ENCODE data around the gene GRB14. TPM values are rescaled to one million over a fixed set of nuclear protein-coding genes. Genes with fewer than 3 reads are reported as not detected.

Gene GRB14
- total and polyA plus RNA-seq, 2 of the 13 experiments (the other 11 are each of a cell fraction or from before 2014, with no cell fraction given): 4.6 to 5.8 TPM

- TF ChIP-seq ZNF281 (CRISPR knock-in tag; IDR thresholded peaks at IDR 0.05; ENCODE audit: borderline replicate concordance): no peak
- no peak for TF ChIP-seq NFE2L1 (CRISPR knock-in tag; IDR thresholded peaks at IDR 0.05; ENCODE audit: borderline replicate concordance)
- TF ChIP-seq KLF15 (CRISPR knock-in tag; IDR thresholded peaks at IDR 0.05; ENCODE audit: borderline replicate concordance): no peak
These were observed 55.9 kb downstream of the GRB14 start (continued) for GRCh38 chr2:164565359-164565758.

GRCh38 chr2:164562666-164563065 lies 58.6 kb downstream of the GRB14 start:
- DNase-seq (ENCODE audit: low spot score) (no peak), FAIRE-seq (no peak), ATAC-seq (no peak)
- H3K36me3 ChIP-seq (replicated peaks in 1 of 2; ENCODE audit: control insufficient read depth in 1 of 2, insufficient read depth in 2 of 2, low read length in 2 of 2): no peaks in the 10 kb centered on the region
- TF ChIP-seq KMT2A (CRISPR knock-in tag; IDR thresholded peaks at IDR 0.05): no peak
- no peak for TF ChIP-seq MAFK (conservative IDR thresholded peaks at IDR 0.05 in 1 of 2, IDR thresholded peaks at IDR 0.05 in 1 of 2; ENCODE audit: low read length in 2 of 2)
- TF ChIP-seq ESRRA (CRISPR knock-in tag; IDR thresholded peaks at IDR 0.05; ENCODE audit: low read depth): no peak
- no peak for TF ChIP-seq SNAI1 (CRISPR knock-in tag; IDR thresholded peaks at IDR 0.05; ENCODE audit: borderline replicate concordance)
- no peak for TF ChIP-seq ZSCAN21 (CRISPR knock-in tag; IDR thresholded peaks at IDR 0.05; ENCODE audit: borderline replicate concordance)
- TF ChIP-seq SNAPC5 (CRISPR knock-in tag; IDR thresholded peaks at IDR 0.05; ENCODE audit: borderline replicate concordance): no peak
- in situ Hi-C loops (cut with HindIII; ENCODE audit: extremely low pct_ligation_motif_present, low pct_unique_long_range_greater_than_20kb) (no loop called here), intact Hi-C loops (cut with micrococcal nuclease; ENCODE audit: unreplicated experiment) (loop anchor here (10.0 kb wide), 1 partner anchor 352 kb away; no protein-coding TSS in a partner anchor)
- H3K4me2 ChIP-seq (ENCODE audit: low read depth, low read length): no peak overlapping the region
- no peaks in the 10 kb centered on the region for H3K79me2 ChIP-seq (ENCODE audit: insufficient read depth, low read length)
- no peak overlapping the region for H2AFZ ChIP-seq (ENCODE audit: low read length)
- BruUV-seq (replicated peaks): no TSS peak
- ChIA-PET CTCF (ENCODE audit: low intra/inter-chr PET ratio, low total read pairs) (interaction anchor here (7.1 kb wide), 1 partner anchor 37 kb away, joined by 166 read pairs; no protein-coding TSS in a partner anchor), POLR2A (no interaction called here)
- H3K27ac ChIP-seq (ENCODE audit: extremely low read length, insufficient read depth, low read length): no peak overlapping the region
- H4K20me1 ChIP-seq (ENCODE audit: insufficient read depth, low read length): no peaks in the 10 kb centered on the region
- no peaks in the 10 kb centered on the region for H3K9me3 ChIP-seq (ENCODE audit: low read length)
- H3K9ac ChIP-seq (ENCODE audit: insufficient read depth, low read depth, low read length): no peak overlapping the region
- no peaks in the 10 kb centered on the region for H3K27me3 ChIP-seq (ENCODE audit: control insufficient read depth in 1 of 2, insufficient read depth in 2 of 2, low read length in 2 of 2)
- H3K4me3 ChIP-seq (replicated peaks in 1 of 3; ENCODE audit: insufficient read depth in 1 of 3, low read depth in 2 of 3, low read length in 3 of 3): no peak overlapping the region
- H3K4me1 ChIP-seq (ENCODE audit: insufficient read depth, low read length): peaks cover 12% of the 10 kb centered on the region
